Activated CD4-positive, alpha-beta T cell treated with anti-CD3 and anti-CD28 coated beads, Interleukin-2, amount 10 ng/mL, durations not matched to agents 24 days and 14 days (primary cell): ENCODE measurements around the gene NVL. TPM values are rescaled to one million over a fixed set of nuclear protein-coding genes. Genes with fewer than 3 reads are reported as not detected.
A peak's percentile ranks its signal among the peaks of the same experiment; 100 is the strongest.
"Not testable (repeated sequence)": the region's sequence is repeated elsewhere in the genome, so short reads cannot be mapped to it uniquely, and the experiment has no call there.

Experiments
- DNase-seq: peaks from one replicate; pipeline ENCODE4 v3.0.0; 2022
- H3K27ac Mint-ChIP-seq: one replicate; pipeline ENCODE4 v1.8.0; 2022; ENCODE audit warnings: mild to moderate bottlenecking, mixed read lengths
- H3K27me3 Mint-ChIP-seq: one replicate; pipeline ENCODE4 v1.8.0; 2022; ENCODE audit warnings: mixed read lengths
- H3K36me3 Mint-ChIP-seq: one replicate; pipeline ENCODE4 v1.8.0; 2022; ENCODE audit warnings: low read depth, mild to moderate bottlenecking, mixed read lengths
- H3K4me1 Mint-ChIP-seq: one replicate; pipeline ENCODE4 v1.8.0; 2021; ENCODE audit warnings: mixed read lengths
- H3K4me3 Mint-ChIP-seq: one replicate; pipeline ENCODE4 v1.8.0; 2022; ENCODE audit warnings: mild to moderate bottlenecking, moderate library complexity, mixed read lengths
- H3K9me3 Mint-ChIP-seq: one replicate; pipeline ENCODE4 v1.8.0; 2021; ENCODE audit warnings: mixed read lengths
- intact Hi-C: fragments of 100-400 bp; cut with micrococcal nuclease; formaldehyde crosslinking; loops from one replicate; pipeline ENCODE4 v1.15.1; 2023
- total RNA-seq: library from RNA; stranded (reverse); gene quantifications from 2 replicates; pipeline ENCODE4 v1.2.3, GENCODE V29; 2022

The NVL gene
- total RNA-seq, 1 donor from 2014 or later, result 52.4 TPM

DNA sequence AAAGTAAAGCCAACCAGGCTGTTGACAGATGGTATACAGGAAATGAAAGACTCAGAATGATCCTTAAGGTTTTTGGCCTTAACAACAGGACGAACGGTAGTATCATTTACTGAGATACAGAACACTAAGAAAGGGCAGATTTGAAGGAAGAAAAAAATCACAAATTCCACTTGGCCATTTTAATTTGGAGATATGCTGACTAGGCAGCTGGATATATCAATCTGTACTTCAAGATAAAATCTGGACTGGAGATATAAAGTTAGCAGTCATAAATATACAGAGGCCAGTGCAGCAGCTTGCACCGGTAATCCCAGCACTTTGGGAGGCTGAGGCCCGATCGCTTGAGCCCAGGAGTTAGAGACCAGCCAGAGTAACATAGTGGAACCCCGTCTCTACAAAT lies 1.3 kb downstream of the NVL start:
- Mint-ChIP-seq H3K27me3 (no peaks in the 10 kb centered on the region), H3K9me3 (no peaks in the 10 kb centered on the region)
- no peak for DNase-seq

GRCh38 chr1:224325959-224326358 lies 4.0 kb downstream of the NVL start:
- no peaks in the 10 kb centered on the region for H3K9me3 Mint-ChIP-seq
- H3K36me3 Mint-ChIP-seq, result peaks cover 12% of the 10 kb centered on the region
- H3K27ac Mint-ChIP-seq, result peak overlapping the region; percentile 38
- intact Hi-C loops, result no loop called here
- DNase-seq, result no peak
- no peaks in the 10 kb centered on the region for H3K27me3 Mint-ChIP-seq
- no peak overlapping the region for H3K4me3 Mint-ChIP-seq
- H3K4me1 Mint-ChIP-seq, result peaks cover 33% of the 10 kb centered on the region

More for the DNA sequence above, 1.3 kb downstream of the NVL start:
- intact Hi-C loops, result loop anchor here (1.0 kb wide), 1 partner anchor 8 kb away; no protein-coding TSS in a partner anchor
- Mint-ChIP-seq H3K27ac (peak overlapping the region; percentile 68), H3K4me3 (peak overlapping the region; percentile 100), H3K36me3 (peaks cover 5% of the 10 kb centered on the region), H3K4me1 (peaks cover 37% of the 10 kb centered on the region)

DNA sequence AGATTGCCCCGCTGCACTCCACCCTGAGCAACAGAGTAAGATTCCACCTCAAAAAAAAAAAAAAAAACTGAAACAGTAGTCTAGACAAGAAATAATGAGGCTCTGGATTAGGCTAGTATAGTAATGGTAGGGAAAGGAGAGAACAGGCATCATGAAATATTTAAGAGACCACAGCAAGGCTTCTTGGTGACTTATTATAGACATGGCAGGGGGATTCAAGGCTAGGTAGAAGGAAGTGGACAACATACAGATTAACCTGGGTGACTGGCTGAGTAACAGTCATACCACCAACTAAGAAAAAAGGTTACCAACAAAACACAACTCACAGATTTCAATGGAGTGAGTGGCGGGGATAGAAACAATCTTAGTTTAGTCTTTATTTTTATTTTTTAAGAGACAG lies 8.3 kb downstream of the NVL start:
- DNase-seq, result no peak
- Mint-ChIP-seq H3K36me3 (peaks cover 22% of the 10 kb centered on the region), H3K9me3 (no peaks in the 10 kb centered on the region), H3K4me1 (peaks cover 18% of the 10 kb centered on the region), H3K27me3 (no peaks in the 10 kb centered on the region), H3K4me3 (no peak overlapping the region), H3K27ac (no peak overlapping the region)
- intact Hi-C loops, result no loop called here

DNA sequence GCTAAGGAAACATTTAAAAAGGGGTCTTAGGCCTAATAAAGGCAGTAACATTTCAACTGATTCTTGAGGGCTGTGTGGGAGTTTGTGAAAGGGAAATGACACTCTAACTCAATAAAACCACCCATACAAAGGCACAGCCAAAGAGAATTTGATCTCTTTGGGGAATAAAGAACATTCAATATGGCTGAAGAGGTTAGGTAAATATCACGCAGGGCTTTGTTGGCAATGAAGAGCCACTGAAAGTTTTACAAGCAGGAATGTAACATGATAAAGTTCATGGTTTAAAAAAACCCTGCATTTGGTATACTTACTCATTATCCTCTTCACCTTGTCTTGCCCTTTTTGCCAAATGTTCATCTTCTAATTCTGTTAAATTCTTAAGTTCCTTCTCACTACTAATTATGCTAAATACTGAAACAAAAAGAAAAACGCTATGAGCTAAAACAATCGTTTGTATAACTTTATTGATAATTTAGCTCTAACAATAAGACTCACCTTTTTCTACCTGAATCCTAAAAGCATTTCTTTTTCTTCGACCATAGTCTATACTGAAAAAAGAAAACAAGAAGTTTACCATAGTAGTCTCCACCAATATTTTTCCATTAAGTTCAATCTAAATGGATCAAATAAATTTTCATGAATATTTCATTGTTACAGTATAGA lies 12.5 kb downstream of the NVL start:
- Mint-ChIP-seq H3K27me3 (no peaks in the 10 kb centered on the region), H3K36me3 (peaks cover 38% of the 10 kb centered on the region), H3K4me3 (no peak overlapping the region), H3K4me1 (peaks cover 10% of the 10 kb centered on the region), H3K9me3 (no peaks in the 10 kb centered on the region), H3K27ac (no peak overlapping the region)
- intact Hi-C loops, result no loop called here
- no peak for DNase-seq

DNA sequence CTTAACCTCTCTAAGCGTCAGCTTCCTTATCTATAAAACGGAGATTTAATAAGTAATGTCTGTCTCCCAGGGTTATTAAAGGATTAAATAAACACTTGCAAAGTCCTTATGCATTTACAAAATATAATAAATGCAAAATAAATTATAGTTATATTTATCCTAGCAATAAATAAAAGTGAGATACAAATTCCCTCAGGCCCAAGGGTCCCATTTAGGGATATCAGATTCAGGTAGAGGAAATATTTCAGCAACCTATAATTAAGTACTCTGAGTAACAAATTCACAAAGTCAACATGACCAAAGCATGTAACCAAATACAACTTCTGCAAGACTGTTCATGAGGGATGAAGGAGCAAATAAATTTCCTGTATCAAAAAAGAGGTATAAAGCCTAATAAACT lies 17.9 kb downstream of the NVL start:
- no peaks in the 10 kb centered on the region for H3K4me1 Mint-ChIP-seq
- peaks cover 39% of the 10 kb centered on the region for H3K36me3 Mint-ChIP-seq
- DNase-seq, result no peak
- H3K9me3 Mint-ChIP-seq, result no peaks in the 10 kb centered on the region
- no peaks in the 10 kb centered on the region for H3K27me3 Mint-ChIP-seq
- no peak overlapping the region for H3K4me3 Mint-ChIP-seq
- no peak overlapping the region for H3K27ac Mint-ChIP-seq
- intact Hi-C loops, result no loop called here

- H3K9me3 Mint-ChIP-seq, H3K4me3 Mint-ChIP-seq, H3K27ac Mint-ChIP-seq, intact Hi-C loops, DNase-seq, H3K4me1 Mint-ChIP-seq, H3K27me3 Mint-ChIP-seq: not testable (repeated sequence)
- H3K36me3 Mint-ChIP-seq, result peaks cover 40% of the 10 kb centered on the region
Observed at GRCh38 chr1:224311503-224311902, 18.5 kb downstream of the NVL start.

GRCh38 chr1:224308064-224308463 lies 21.9 kb downstream of the NVL start:
- Mint-ChIP-seq H3K36me3 (peaks cover 44% of the 10 kb centered on the region), H3K27ac (no peak overlapping the region), H3K4me3 (no peak overlapping the region), H3K9me3 (no peaks in the 10 kb centered on the region), H3K27me3 (no peaks in the 10 kb centered on the region), H3K4me1 (no peaks in the 10 kb centered on the region)
- intact Hi-C loops, result no loop called here
- DNase-seq, result no peak

- no peaks in the 10 kb centered on the region for H3K9me3 Mint-ChIP-seq
- no peak overlapping the region for H3K27ac Mint-ChIP-seq
- no peak for DNase-seq
- no peaks in the 10 kb centered on the region for H3K4me1 Mint-ChIP-seq
- no peaks in the 10 kb centered on the region for H3K27me3 Mint-ChIP-seq
- intact Hi-C loops, result no loop called here
- no peak overlapping the region for H3K4me3 Mint-ChIP-seq
- peaks cover 50% of the 10 kb centered on the region for H3K36me3 Mint-ChIP-seq
Observed at GRCh38 chr1:224304767-224305166, 25.2 kb downstream of the NVL start.

- Mint-ChIP-seq H3K27me3 (no peaks in the 10 kb centered on the region), H3K4me1 (no peaks in the 10 kb centered on the region), H3K9me3 (no peaks in the 10 kb centered on the region), H3K27ac (no peak overlapping the region), H3K4me3 (no peak overlapping the region), H3K36me3 (peaks cover 58% of the 10 kb centered on the region)
- DNase-seq, result no peak
- intact Hi-C loops, result no loop called here
Observed at GRCh38 chr1:224302947-224303346, 27.0 kb downstream of the NVL start.

- Mint-ChIP-seq H3K36me3 (peaks cover 50% of the 10 kb centered on the region), H3K4me3 (no peak overlapping the region), H3K9me3 (no peaks in the 10 kb centered on the region), H3K4me1 (no peaks in the 10 kb centered on the region), H3K27me3 (no peaks in the 10 kb centered on the region), H3K27ac (no peak overlapping the region)
- DNase-seq, result no peak
- intact Hi-C loops, result no loop called here
Observed at GRCh38 chr1:224301391-224301790, 28.6 kb downstream of the NVL start.

DNA sequence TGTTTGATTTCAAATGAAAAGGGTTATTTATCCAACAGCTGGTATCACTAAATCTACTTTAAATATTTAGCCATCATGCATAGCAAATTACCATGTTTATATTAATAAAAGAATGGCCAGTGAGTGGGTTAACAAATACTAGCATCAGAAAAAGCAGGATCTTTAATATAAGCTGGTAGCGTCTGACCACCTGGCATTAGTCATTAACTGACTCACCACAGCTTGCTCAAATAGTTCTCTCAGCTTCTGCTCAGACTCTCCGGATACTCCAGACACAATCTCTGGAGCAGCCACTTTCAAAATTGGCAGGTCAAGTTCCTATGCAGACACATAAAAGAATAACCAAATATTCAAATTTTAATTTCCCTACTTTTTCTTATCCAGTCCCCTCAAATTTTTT lies 29.6 kb downstream of the NVL start:
- H3K27ac Mint-ChIP-seq, result no peak overlapping the region
- no peaks in the 10 kb centered on the region for H3K27me3 Mint-ChIP-seq
- DNase-seq, result no peak
- H3K9me3 Mint-ChIP-seq, result no peaks in the 10 kb centered on the region
- intact Hi-C loops, result no loop called here
- H3K4me3 Mint-ChIP-seq, result no peak overlapping the region
- peaks cover 47% of the 10 kb centered on the region for H3K36me3 Mint-ChIP-seq
- no peaks in the 10 kb centered on the region for H3K4me1 Mint-ChIP-seq

DNA sequence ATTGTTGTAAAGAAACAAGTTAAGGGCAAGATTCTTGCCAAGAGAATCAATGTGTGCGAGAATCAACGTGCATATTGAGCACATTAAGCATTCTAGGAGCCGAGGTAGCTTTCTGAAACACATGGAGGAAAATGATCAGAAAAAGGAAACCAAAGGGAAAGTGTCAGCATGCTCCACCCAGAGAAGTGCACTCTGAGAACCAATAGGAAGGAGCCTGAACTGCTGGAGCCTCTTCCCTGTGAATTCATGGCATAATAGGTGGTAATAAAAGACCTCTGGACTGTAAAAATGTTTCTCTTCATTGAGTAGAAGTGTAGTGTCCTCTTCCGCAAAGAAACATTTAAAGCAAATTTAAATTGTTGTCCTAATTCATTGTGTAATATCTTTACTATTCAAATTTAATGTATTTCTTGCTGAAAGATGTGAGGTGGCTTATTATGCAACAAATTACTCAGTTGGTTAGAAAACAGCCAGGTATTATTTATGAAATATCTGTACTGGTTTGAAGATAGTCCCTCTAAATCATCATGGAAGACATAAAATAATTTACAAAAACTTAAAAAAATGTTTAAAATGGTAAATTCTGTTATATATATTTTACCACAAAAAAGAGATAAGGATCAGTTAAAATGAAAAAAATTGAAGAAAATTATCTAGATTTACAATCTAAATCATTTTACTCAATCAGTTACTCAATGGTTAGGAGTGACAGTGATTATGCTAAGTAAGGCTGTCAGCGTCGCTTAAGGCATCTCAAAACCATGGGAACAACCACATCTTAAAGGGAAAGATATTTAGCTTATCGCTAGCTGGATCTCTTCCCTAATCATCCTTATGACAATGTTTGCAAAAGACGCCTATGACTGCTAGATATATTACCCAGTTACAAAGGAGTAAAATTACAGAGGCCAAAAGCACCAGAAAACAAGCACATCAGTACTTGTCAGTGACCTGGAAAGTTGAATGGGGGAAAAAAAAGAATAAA lies 31.3 kb downstream of the NVL start:
- Mint-ChIP-seq H3K4me3 (no peak overlapping the region), H3K9me3 (no peaks in the 10 kb centered on the region), H3K36me3 (peaks cover 52% of the 10 kb centered on the region), H3K4me1 (no peaks in the 10 kb centered on the region), H3K27me3 (no peaks in the 10 kb centered on the region), H3K27ac (no peak overlapping the region)
- intact Hi-C loops, result no loop called here
- no peak for DNase-seq

- peaks cover 48% of the 10 kb centered on the region for H3K36me3 Mint-ChIP-seq
- H3K27me3 Mint-ChIP-seq, result no peaks in the 10 kb centered on the region
- H3K4me3 Mint-ChIP-seq, result no peak overlapping the region
- no peaks in the 10 kb centered on the region for H3K9me3 Mint-ChIP-seq
- no peak overlapping the region for H3K27ac Mint-ChIP-seq
- intact Hi-C loops, result no loop called here
- no peaks in the 10 kb centered on the region for H3K4me1 Mint-ChIP-seq
- DNase-seq, result no peak
Observed at GRCh38 chr1:224294775-224295174, 35.2 kb downstream of the NVL start.

DNA sequence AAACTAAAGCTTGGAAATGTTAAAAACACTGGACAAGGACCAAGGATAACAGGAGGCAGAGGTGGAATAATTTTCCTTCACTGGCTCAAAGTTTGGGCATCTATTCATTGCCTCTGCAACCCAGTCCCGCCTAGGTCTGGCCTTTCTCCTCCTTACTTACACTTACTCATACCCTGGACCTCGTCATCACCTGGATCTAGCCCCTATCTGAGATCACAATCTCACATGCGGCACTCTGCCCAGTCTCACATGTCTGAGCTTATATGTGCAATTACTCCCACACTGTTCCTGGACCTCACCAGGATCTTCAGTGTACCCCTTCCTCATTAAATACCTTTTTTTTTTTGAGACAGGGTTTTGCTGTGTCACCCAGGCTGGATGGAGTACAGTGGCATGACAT lies 37.6 kb downstream of the NVL start:
- DNase-seq, result no peak
- peaks cover 49% of the 10 kb centered on the region for H3K36me3 Mint-ChIP-seq
- intact Hi-C loops, result no loop called here
- H3K27me3 Mint-ChIP-seq, result no peaks in the 10 kb centered on the region
- H3K4me1 Mint-ChIP-seq, result no peaks in the 10 kb centered on the region
- H3K4me3 Mint-ChIP-seq, result no peak overlapping the region
- H3K9me3 Mint-ChIP-seq, result no peaks in the 10 kb centered on the region
- no peak overlapping the region for H3K27ac Mint-ChIP-seq
